HT1080 (cell line): ENCODE data around the gene CELSR2. TPM values are rescaled to one million over a fixed set of nuclear protein-coding genes. Genes with fewer than 3 reads are reported as not detected.

Source experiments
- DNase-seq: peaks from one replicate; pipeline ENCODE4 v3.0.0-alpha.2; 2015; ENCODE audit warnings: low read depth
- total RNA-seq: library from RNA; depleted of rRNA; stranded (reverse); fragments of >200 nt; shearing (Covaris generic); gene quantifications from 2 replicates; pipeline ENCODE4 v1.2.3, GENCODE V29; 2014

The CELSR2 gene
- total RNA-seq, 1 experiment from 2014 or later = 1.7 TPM

DNA sequence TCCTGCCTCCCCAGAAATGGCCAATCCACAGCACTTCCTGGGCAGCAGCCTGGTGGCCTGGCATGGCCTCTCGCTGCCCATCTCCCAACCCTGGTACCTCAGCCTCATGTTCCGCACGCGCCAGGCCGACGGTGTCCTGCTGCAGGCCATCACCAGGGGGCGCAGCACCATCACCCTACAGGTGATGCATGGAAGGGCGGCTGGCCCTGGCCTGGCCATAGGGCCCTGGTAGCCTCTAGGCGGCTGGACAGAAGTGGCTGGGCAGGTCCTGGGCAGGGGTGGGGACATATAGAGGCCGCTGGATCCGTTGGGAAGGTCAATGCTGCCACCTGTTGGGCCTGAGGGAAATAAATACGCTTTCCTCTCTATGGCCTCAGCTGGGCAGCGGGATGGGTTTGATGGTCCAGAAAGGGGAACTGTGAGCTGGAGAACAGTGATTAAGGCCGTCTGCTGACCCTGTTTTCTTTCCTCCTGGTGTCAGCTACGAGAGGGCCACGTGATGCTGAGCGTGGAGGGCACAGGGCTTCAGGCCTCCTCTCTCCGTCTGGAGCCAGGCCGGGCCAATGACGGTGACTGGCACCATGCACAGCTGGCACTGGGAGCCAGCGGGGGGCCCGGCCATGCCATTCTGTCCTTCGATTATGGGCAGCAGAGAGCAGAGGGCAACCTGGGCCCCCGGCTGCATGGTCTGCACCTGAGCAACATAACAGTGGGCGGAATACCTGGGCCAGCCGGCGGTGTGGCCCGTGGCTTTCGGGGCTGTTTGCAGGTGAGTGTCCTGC, 14.4 kb downstream of the CELSR2 start:
- peak; percentile 83 for DNase-seq

DNA sequence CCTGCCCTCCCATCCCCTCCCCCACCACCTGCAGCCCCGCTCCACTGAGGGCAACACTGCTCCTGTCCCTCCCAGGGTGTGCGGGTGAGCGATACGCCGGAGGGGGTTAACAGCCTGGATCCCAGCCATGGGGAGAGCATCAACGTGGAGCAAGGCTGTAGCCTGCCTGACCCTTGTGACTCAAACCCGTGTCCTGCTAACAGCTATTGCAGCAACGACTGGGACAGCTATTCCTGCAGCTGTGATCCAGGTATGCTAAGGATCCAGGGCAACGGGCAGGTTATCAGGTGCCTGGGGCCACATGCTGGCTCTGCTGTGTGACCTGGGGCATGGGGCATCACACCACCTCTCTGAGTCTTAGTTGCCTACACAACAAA, 15.0 kb downstream of the CELSR2 start:
- DNase-seq = no peak

DNA sequence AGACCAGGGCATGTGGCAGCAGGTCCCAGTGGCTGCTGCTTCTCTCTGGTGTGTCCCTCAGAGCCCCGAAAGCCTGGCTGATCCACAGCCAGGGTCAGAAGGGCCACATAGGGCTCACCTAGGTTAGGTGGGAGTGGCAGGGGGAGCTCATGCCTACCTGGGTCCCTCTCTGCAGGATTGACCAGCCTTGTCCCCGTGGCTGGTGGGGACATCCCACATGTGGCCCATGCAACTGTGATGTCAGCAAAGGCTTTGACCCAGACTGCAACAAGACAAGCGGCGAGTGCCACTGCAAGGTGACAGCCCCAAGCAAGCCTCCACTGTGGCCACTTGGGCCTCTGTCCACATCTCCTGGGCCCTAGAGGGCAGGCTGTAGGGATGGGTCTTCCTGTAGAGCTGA, 15.7 kb downstream of the CELSR2 start:
- no peak for DNase-seq

DNA sequence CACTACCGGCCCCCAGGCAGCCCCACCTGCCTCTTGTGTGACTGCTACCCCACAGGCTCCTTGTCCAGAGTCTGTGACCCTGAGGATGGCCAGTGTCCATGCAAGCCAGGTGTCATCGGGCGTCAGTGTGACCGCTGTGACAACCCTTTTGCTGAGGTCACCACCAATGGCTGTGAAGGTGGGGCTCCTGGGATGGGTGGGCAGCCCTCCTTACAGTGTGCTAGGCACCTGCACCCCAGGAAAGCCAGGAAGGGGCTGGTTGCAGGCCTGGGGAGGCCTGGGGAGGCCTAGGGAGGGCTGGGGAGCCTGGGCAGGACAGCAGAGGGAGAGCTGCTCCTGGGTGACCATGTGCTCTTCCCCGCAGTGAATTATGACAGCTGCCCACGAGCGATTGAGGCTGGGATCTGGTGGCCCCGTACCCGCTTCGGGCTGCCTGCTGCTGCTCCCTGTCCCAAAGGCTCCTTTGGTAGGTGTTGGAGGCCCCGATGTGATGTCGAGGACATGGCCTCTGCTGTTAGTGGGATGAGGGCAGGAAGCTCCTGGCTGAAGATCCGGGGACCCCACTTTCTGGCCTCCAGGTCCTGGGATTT, 16.5 kb downstream of the CELSR2 start:
- DNase-seq = no peak

DNA sequence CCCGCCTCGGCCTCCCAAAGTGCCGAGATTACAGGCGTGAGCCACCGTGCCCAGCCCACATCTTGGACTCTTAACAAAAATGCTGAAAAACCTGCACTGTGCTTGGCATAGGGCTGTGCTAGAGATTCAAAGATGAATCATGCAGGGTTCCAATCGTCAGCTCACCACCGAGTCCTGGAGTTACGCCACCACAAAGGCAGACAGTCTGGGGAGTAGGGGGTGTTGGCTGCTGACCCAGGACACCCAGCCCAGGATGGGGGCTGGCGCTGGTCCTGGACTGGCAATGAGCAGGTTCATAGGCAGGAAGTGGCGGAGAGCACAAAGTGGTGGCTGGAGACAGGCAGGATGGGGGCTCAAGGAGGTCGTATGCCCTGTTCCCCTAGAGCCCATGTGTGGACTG, 17.6 kb downstream of the CELSR2 start:
- DNase-seq = peak; percentile 79

DNA sequence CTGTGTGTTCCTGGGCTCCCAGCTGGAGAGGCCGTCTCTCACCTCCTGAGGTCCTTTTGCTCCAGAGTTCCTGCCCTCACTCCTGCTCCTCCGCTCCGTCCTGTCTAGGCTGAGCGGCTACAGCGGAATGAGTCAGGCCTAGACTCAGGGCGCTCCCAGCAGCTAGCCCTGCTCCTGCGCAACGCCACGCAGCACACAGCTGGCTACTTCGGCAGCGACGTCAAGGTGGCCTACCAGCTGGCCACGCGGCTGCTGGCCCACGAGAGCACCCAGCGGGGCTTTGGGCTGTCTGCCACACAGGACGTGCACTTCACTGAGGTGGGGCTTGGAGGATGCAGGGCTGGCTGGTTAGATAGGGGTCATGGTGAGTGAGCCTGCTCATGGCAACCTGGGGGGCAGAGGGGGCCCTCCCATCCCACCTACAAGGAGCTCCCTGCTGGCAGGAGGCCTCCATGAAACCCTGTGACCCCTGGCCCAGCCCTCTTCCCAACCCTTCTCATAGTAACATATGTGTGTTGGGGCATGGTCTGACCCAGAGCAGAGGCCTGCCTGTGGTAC, 18.5 kb downstream of the CELSR2 start:
- DNase-seq = no peak

DNA sequence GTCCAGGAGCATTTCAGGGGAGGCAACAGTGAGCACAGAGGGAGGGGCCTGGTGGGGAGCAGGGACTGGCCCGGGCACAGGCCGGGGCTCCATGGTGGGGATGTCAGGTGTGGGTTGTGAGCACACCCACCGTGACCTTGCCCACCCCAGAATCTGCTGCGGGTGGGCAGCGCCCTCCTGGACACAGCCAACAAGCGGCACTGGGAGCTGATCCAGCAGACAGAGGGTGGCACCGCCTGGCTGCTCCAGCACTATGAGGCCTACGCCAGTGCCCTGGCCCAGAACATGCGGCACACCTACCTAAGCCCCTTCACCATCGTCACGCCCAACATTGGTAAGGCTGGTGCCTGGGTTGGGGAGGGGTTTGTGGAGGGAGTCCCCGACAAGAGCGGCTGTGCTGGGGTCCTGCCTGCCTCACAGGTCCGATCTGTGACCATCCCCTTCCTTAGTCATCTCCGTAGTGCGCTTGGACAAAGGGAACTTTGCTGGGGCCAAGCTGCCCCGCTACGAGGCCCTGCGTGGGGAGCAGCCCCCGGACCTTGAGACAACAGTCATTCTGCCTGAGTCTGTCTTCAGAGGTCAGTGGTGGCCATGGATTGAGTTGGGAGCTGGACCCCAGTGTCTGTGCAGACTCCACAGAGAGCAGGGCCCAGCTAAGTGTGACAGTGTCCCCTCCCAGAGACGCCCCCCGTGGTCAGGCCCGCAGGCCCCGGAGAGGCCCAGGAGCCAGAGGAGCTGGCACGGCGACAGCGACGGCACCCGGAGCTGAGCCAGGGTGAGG, 19.3 kb downstream of the CELSR2 start:
- DNase-seq = no peak

DNA sequence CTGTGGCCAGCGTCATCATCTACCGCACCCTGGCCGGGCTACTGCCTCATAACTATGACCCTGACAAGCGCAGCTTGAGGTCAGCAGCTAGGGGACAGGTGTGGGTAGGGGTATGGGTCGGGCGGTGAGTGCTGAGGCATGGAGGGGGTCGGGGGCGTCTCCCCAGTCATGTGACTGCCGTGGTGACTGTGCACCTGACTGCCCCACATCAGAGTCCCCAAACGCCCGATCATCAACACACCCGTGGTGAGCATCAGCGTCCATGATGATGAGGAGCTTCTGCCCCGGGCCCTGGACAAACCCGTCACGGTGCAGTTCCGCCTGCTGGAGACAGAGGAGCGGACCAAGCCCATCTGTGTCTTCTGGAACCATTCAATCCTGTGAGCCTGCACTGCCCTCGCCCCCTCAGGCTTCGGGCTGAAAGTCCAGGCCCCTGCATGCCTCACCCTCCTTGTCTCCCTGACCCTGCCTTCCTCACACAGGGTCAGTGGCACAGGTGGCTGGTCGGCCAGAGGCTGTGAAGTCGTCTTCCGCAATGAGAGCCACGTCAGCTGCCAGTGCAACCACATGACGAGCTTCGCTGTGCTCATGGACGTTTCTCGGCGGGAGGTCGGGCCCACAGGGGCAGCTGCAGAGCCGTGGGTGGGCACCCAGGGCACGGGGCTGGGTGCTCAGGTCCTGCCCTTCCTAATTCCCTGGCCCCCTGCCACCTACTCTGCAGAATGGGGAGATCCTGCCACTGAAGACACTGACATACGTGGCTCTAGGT, 20.1 kb downstream of the CELSR2 start:
- DNase-seq = no peak

DNA sequence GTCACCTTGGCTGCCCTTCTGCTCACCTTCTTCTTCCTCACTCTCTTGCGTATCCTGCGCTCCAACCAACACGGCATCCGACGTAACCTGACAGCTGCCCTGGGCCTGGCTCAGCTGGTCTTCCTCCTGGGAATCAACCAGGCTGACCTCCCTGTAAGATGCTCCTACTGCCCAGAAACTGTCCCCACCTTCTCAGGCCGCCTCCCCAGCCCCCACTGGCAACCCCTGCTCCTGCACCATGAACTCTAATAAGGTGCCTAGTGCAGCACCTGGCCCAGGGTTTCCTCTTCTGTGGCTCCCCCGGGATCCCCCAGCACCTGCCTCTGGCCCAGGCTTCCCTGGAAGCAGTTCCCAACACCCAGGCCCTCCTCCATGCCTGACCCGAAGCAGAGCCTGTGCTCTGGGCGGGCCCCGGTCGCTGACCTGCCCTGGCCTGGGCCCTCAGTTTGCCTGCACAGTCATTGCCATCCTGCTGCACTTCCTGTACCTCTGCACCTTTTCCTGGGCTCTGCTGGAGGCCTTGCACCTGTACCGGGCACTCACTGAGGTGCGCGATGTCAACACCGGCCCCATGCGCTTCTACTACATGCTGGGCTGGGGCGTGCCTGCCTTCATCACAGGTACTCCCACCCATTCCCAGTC, 20.8 kb downstream of the CELSR2 start:
- DNase-seq = no peak

DNA sequence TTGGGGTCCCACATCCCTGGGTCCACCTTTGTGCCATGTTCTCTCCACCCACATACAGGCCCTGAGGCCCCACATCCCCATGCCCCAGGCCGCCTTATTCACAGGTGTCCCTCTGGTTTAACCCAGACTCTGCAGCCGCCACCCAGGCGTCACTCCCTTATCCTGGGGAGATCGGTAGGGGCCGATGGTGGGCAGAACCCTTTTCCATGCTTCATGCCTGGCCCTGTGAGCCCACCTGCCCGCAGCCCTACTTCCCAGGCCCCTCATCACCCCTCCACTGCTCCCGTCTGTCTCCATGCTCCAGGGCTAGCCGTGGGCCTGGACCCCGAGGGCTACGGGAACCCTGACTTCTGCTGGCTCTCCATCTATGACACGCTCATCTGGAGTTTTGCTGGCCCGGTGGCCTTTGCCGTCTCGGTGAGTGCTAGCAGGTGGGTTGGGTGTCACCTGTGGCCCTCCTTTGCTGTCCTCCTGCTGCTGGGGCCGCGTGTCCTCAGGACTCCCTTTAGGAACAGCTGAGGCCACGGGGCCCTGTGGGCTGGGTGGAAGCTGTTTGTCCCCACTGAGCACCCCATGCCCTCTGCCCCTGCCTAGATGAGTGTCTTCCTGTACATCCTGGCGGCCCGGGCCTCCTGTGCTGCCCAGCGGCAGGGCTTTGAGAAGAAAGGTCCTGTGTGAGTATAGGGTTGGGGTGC, 21.4 kb downstream of the CELSR2 start:
- DNase-seq = no peak

DNA sequence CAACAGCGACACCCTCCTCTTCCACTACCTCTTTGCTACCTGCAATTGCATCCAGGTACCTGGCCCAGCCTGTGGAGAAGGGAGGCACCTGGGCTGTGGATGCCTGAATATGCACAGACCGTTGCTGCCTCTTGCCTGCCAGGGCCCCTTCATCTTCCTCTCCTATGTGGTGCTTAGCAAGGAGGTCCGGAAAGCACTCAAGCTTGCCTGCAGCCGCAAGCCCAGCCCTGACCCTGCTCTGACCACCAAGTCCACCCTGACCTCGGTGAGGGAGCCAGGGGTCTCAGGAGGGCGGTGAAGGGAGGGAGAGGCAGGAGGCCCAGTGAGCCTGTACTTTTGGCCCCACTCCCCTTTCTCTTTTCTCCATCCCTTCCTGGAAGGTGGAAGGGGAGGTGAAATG, 22.1 kb downstream of the CELSR2 start:
- DNase-seq = no peak

DNA sequence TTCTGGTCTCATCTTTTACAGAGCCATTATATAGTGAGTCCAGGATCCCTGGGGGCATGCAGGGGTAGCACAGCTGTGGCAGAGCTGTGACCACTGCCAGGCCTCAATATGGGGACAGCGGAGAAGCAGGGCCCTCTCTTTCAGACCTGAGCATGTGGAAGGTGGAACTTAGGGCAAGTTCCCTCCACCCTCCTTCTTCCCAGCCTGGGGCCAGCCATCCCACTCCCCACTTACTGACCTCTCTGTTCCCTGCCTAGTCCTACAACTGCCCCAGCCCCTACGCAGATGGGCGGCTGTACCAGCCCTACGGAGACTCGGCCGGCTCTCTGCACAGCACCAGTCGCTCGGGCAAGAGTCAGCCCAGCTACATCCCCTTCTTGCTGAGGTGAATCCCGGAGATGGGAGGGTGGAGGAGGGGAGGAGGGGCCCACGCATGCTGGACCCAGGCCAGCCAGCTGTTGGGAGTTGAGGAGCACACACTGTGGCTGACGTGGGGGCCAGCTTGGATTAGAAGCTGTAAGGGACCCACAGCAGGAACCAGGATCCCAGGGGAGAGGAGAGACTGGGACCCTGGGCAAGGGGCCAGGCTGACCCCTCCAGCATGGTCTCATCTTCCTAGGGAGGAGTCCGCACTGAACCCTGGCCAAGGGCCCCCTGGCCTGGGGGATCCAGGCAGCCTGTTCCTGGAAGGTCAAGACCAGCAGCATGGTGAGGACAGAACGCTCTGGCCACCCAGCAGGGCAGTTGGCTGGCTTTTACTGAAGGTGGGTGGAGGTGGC, 22.9 kb downstream of the CELSR2 start:
- no peak for DNase-seq

DNA sequence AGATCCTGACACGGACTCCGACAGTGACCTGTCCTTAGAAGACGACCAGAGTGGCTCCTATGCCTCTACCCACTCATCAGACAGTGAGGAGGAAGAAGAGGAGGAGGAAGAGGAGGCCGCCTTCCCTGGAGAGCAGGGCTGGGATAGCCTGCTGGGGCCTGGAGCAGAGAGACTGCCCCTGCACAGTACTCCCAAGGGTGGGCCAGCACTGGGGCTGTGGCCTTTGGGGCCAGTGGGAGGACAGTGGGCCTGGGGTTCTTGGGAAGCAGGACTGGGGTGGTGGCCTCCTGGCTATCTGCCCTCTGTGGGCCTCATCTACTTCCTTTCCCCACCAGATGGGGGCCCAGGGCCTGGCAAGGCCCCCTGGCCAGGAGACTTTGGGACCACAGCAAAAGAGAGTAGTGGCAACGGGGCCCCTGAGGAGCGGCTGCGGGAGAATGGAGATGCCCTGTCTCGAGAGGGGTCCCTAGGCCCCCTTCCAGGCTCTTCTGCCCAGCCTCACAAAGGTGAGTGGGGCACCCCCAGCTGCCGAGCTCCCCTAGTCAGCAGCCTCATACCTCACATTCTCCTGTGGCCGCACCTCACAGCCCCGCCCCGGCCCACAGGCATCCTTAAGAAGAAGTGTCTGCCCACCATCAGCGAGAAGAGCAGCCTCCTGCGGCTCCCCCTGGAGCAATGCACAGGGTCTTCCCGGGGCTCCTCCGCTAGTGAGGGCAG, 23.6 kb downstream of the CELSR2 start:
- DNase-seq = no peak

DNA sequence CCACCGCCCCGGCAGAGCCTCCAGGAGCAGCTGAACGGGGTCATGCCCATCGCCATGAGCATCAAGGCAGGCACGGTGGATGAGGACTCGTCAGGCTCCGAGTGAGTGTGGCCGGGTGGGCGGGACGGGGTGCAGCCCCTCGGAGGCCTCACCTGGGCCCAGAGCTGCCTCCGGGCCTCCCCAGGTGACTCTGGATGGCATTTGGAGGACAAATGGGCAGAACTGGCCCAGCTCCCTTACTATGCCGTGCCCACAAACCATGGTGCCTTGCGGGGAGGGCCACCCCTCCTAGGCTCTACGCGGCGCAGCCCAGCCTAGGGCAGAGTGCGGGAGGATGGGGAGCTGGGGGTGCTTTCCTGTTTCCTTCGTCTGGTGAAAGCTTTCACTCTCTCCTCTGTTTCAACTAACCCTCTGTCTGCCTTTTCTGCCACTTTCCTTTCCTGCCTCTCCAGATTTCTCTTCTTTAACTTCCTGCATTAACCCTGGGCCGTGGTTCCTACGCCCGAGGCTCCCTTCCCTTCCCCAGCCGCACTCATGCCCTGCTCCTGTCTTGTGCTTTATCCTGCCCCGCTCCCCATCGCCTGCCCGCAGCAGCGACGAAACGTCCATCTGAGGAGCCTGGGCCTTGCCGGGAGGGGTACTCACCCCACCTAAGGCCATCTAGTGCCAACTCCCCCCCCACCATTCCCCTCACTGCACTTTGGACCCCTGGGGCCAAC, 24.4 kb downstream of the CELSR2 start:
- no peak for DNase-seq

DNA sequence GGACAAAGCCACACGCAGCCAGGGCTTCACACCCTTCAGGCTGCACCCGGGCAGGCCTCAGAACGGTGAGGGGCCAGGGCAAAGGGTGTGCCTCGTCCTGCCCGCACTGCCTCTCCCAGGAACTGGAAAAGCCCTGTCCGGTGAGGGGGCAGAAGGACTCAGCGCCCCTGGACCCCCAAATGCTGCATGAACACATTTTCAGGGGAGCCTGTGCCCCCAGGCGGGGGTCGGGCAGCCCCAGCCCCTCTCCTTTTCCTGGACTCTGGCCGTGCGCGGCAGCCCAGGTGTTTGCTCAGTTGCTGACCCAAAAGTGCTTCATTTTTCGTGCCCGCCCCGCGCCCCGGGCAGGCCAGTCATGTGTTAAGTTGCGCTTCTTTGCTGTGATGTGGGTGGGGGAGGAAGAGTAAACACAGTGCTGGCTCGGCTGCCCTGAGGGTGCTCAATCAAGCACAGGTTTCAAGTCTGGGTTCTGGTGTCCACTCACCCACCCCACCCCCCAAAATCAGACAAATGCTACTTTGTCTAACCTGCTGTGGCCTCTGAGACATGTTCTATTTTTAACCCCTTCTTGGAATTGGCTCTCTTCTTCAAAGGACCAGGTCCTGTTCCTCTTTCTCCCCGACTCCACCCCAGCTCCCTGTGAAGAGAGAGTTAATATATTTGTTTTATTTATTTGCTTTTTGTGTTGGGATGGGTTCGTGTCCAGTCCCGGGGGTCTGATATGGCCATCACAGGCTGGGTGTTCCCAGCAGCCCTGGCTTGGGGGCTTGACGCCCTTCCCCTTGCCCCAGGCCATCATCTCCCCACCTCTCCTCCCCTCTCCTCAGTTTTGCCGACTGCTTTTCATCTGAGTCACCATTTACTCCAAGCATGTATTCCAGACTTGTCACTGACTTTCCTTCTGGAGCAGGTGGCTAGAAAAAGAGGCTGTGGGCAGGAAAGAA, 25.5 kb downstream of the CELSR2 start:
- DNase-seq = peak; percentile 66

DNA sequence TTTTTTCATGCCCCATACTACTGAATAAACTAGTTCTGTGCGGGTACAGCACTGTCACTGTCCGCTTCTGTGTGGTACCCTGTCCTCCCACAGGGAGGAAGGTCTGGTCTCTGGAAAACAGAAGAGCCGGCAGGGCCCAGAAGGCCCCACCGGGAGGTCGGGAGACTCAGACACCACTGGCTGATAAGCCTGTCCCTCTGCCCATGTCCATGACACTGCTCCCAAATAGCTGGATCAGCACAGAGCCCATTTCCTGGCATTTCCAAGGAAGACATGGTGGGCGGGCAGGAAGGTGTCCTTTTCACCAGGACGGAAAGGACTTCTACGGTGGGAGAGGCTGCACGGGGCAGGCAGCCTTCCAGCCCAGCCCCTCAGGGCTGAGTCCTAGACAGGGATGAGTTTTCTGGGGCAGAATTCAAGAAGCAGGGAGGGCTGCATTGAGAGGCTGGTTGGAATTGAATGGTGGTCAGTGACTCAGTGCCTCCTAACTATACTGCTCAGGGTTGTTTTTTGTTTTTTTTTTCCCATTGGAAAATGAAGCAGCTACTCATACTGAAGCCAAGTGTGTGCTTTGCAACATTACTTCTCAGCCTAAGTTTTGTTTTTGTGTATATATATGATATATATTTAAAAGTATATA, 26.5 kb downstream of the CELSR2 start:
- peak; percentile 80 for DNase-seq
